Right renal cortex interstitium (tissue), 3 donors: ENCODE data around the gene SLC9A3. TPM values are rescaled to one million over a fixed set of nuclear protein-coding genes. Genes with fewer than 3 reads are reported as not detected.
"Not testable (repeated sequence)": the region's sequence is repeated elsewhere in the genome, so short reads cannot be mapped to it uniquely, and the experiment has no call there.

Experiments used
- DNase-seq, 3 donors: peaks; one replicate each; pipeline ENCODE4 v3.0.0-alpha.2; 2013; ENCODE audit warnings: low read depth in 3 of 3, low spot score in 2 of 3
- polyA plus RNA-seq, 3 donors: library from polyadenylated mRNA; unstranded; fragments of 120-200 nt; gene quantifications; one replicate each; pipeline ENCODE4 v1.2.1, GENCODE V29; 2013; ENCODE audit not compliant: insufficient read length in 3 of 3

Gene SLC9A3
- polyA plus RNA-seq, 3 donors = 34.9 to 43.2 (median 40.7) TPM

- no peak for DNase-seq
Observed at GRCh38 chr5:492314-492893, 31.8 kb downstream of the SLC9A3 start.

- no peak for DNase-seq
Observed at GRCh38 chr5:491856-492155, 32.4 kb downstream of the SLC9A3 start.

- no peak for DNase-seq
Observed at GRCh38 chr5:491119-491855, 33.0 kb downstream of the SLC9A3 start.

- no peak for DNase-seq
Observed at GRCh38 chr5:490116-491106, 33.8 kb downstream of the SLC9A3 start.

GRCh38 chr5:489689-490080, 34.6 kb downstream of the SLC9A3 start:
- no peak for DNase-seq

GRCh38 chr5:488744-489688, 35.2 kb downstream of the SLC9A3 start:
- no peak for DNase-seq

- no peak for DNase-seq
Observed at GRCh38 chr5:488241-488640, 36.0 kb downstream of the SLC9A3 start.

GRCh38 chr5:486597-486996, 37.7 kb downstream of the SLC9A3 start:
- not testable (repeated sequence) for DNase-seq

GRCh38 chr5:485946-486491, 38.2 kb downstream of the SLC9A3 start:
- DNase-seq = no peak

- no peak for DNase-seq
Observed at GRCh38 chr5:485113-485945, 38.9 kb downstream of the SLC9A3 start.

- no peak for DNase-seq
Observed at GRCh38 chr5:484556-484955, 39.7 kb downstream of the SLC9A3 start.

GRCh38 chr5:483434-484140, 40.7 kb downstream of the SLC9A3 start:
- no peak for DNase-seq

- no peak for DNase-seq
Observed at GRCh38 chr5:483011-483410, 41.2 kb downstream of the SLC9A3 start.

- DNase-seq = no peak
Observed at GRCh38 chr5:482506-482905, 41.7 kb downstream of the SLC9A3 start.

- DNase-seq = no peak
Observed at GRCh38 chr5:482021-482420, 42.2 kb downstream of the SLC9A3 start.

GRCh38 chr5:481347-481746, 42.9 kb downstream of the SLC9A3 start:
- no peak for DNase-seq

GRCh38 chr5:479566-480319, 44.5 kb downstream of the SLC9A3 start:
- DNase-seq = no peak

- no peak for DNase-seq
Observed at GRCh38 chr5:478982-479535, 45.2 kb downstream of the SLC9A3 start.
